22Rv1 (cell line): ENCODE measurements around the gene SUGP1.

Source experiments
- ZFX ChIP-seq: fragments of 450-650 bp; IDR thresholded peaks from 2 replicates; pipeline ENCODE4 v1.6.1; 2017; ENCODE audit warnings: antibody characterized with exemption, borderline replicate concordance
- TF ChIP-seq, protein P1 (sequence below): fragments of 450-650 bp; IDR thresholded peaks from 2 replicates; pipeline ENCODE4 v1.5.1; 2017; ENCODE audit warnings: mild to moderate bottlenecking

DNA sequence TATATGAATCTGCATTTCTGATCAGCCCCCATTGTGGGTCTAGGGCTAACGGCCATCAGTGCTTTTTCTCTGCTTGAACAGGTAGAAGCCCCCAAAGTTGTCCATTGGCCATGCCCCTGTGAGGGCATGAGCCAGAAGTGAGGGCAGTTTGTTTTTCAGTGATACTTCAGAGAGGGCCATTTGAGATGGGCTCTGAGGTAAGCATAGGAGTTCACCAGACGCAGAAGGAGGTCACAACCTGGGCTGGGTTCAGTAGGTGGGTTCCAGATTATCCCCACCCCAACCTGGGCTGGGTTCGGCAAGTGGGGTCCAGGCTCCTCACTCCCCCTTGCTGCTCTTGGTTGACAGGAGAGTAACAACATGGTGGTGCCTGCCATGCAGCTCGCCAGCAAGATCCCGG is 33.7 kb upstream of the SUGP1 start:
- TF ChIP-seq, protein P1, sequence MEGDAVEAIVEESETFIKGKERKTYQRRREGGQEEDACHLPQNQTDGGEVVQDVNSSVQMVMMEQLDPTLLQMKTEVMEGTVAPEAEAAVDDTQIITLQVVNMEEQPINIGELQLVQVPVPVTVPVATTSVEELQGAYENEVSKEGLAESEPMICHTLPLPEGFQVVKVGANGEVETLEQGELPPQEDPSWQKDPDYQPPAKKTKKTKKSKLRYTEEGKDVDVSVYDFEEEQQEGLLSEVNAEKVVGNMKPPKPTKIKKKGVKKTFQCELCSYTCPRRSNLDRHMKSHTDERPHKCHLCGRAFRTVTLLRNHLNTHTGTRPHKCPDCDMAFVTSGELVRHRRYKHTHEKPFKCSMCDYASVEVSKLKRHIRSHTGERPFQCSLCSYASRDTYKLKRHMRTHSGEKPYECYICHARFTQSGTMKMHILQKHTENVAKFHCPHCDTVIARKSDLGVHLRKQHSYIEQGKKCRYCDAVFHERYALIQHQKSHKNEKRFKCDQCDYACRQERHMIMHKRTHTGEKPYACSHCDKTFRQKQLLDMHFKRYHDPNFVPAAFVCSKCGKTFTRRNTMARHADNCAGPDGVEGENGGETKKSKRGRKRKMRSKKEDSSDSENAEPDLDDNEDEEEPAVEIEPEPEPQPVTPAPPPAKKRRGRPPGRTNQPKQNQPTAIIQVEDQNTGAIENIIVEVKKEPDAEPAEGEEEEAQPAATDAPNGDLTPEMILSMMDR = no peak
- TF ChIP-seq ZFX = no peak
